Loucy (cell line): ENCODE measurements around the gene CUL1.

Experiments used
- H2AFZ ChIP-seq: fragments of 200-600 bp; sonication (generic); 2 replicates; pipeline ENCODE4 v1.6.0; 2016; ENCODE audit warnings: antibody characterized with exemption, mild to moderate bottlenecking, low read length, moderate library complexity
- H3F3A ChIP-seq: fragments of 200-600 bp; 2 replicates; pipeline ENCODE4 v1.6.0; 2016; ENCODE audit warnings: antibody characterized with exemption, low read depth, mild to moderate bottlenecking
- H3K27me3 ChIP-seq: fragments of 200-600 bp; sonication (generic); 2 replicates; pipeline ENCODE4 v1.6.1; 2014; ENCODE audit warnings: low read length, mild to moderate bottlenecking; ENCODE audit not compliant: insufficient read depth, poor library complexity, severe bottlenecking
- H3K36me3 ChIP-seq: fragments of 200-600 bp; sonication (generic); 2 replicates; pipeline ENCODE4 v1.6.1; 2016; ENCODE audit warnings: low read length; ENCODE audit not compliant: insufficient read depth
- H3K4me1 ChIP-seq: fragments of 200-600 bp; sonication (generic); 2 replicates; pipeline ENCODE4 v1.5.1; 2014; ENCODE audit warnings: low read length, mild to moderate bottlenecking; ENCODE audit not compliant: insufficient read depth, poor library complexity, severe bottlenecking
- H3K4me2 ChIP-seq: fragments of 200-600 bp; sonication (generic); 2 replicates; pipeline ENCODE4 v1.6.0; 2014; ENCODE audit warnings: antibody characterized with exemption, low read length, low read depth, mild to moderate bottlenecking; ENCODE audit not compliant: poor library complexity, severe bottlenecking
- H3K4me3 ChIP-seq: fragments of 200-600 bp; sonication (generic); 2 replicates; pipeline ENCODE4 v1.5.1; 2014; ENCODE audit warnings: low read length, mild to moderate bottlenecking, mixed read lengths; ENCODE audit not compliant: poor library complexity, severe bottlenecking
- H3K79me2 ChIP-seq: fragments of 200-600 bp; sonication (generic); 2 replicates; pipeline ENCODE4 v1.6.1; 2014; ENCODE audit warnings: low read length; ENCODE audit not compliant: insufficient read depth
- H3K9ac ChIP-seq: fragments of 200-600 bp; sonication (generic); 2 replicates; pipeline ENCODE4 v1.6.0; 2014; ENCODE audit warnings: mild to moderate bottlenecking, low read depth, low read length, moderate library complexity; ENCODE audit not compliant: poor library complexity, severe bottlenecking
- H3K9me2 ChIP-seq: fragments of 200-600 bp; sonication (generic); replicated peaks from 2 replicates; pipeline ENCODE4 v1.6.1; 2016; ENCODE audit warnings: low read depth, low read length, mixed read lengths
- H3K9me3 ChIP-seq: fragments of 200-600 bp; sonication (generic); 2 replicates; pipeline ENCODE4 v1.6.1; 2014; ENCODE audit warnings: mild to moderate bottlenecking, antibody characterized with exemption, low read length, low read depth; ENCODE audit not compliant: insufficient read depth
- H4K20me1 ChIP-seq: fragments of 200-600 bp; sonication (generic); 2 replicates; pipeline ENCODE4 v1.6.0; 2014; ENCODE audit warnings: antibody characterized with exemption, low read length, mild to moderate bottlenecking; ENCODE audit not compliant: insufficient read depth, poor library complexity, severe bottlenecking
- EZH2phosphoT487 ChIP-seq: fragments of 200-600 bp; IDR thresholded peaks from 2 replicates; pipeline ENCODE4 v1.6.1; 2018; ENCODE audit warnings: antibody characterized with exemption, mild to moderate bottlenecking, moderate library complexity, borderline replicate concordance
- TF ChIP-seq, protein P1 (sequence below): fragments of 200-600 bp; sonication (generic); conservative IDR thresholded peaks from 2 replicates; pipeline ENCODE4 v1.5.1; 2014; ENCODE audit warnings: mild to moderate bottlenecking, antibody characterized with exemption, low read length

The CUL1 gene

GRCh38 chr7:148674689-148675088 is 24.0 kb upstream of the CUL1 start:
- H3K27me3 ChIP-seq, result no peaks in the 10 kb centered on the region
- no peaks in the 10 kb centered on the region for H3K79me2 ChIP-seq
- H2AFZ ChIP-seq, result no peak overlapping the region
- H3K9me3 ChIP-seq, result no peaks in the 10 kb centered on the region; the same call in 1 of the 2 replicates
- H3K9ac ChIP-seq, result no peak overlapping the region
- H3K36me3 ChIP-seq, result no peaks in the 10 kb centered on the region
- H3K4me3 ChIP-seq, result no peak overlapping the region
- no peaks in the 10 kb centered on the region for H3F3A ChIP-seq
- no peaks in the 10 kb centered on the region for H3K9me2 ChIP-seq
- no peak overlapping the region for H3K4me2 ChIP-seq
- no peaks in the 10 kb centered on the region for H4K20me1 ChIP-seq
- H3K4me1 ChIP-seq, result no peaks in the 10 kb centered on the region
- TF ChIP-seq EZH2phosphoT487, result no peak
- TF ChIP-seq, protein P1, sequence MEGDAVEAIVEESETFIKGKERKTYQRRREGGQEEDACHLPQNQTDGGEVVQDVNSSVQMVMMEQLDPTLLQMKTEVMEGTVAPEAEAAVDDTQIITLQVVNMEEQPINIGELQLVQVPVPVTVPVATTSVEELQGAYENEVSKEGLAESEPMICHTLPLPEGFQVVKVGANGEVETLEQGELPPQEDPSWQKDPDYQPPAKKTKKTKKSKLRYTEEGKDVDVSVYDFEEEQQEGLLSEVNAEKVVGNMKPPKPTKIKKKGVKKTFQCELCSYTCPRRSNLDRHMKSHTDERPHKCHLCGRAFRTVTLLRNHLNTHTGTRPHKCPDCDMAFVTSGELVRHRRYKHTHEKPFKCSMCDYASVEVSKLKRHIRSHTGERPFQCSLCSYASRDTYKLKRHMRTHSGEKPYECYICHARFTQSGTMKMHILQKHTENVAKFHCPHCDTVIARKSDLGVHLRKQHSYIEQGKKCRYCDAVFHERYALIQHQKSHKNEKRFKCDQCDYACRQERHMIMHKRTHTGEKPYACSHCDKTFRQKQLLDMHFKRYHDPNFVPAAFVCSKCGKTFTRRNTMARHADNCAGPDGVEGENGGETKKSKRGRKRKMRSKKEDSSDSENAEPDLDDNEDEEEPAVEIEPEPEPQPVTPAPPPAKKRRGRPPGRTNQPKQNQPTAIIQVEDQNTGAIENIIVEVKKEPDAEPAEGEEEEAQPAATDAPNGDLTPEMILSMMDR, result no peak

- TF ChIP-seq, protein P1, result no peak
- no peak for TF ChIP-seq EZH2phosphoT487
- H3K4me1 ChIP-seq, result no peaks in the 10 kb centered on the region
- H3K4me3 ChIP-seq, result no peak overlapping the region
- H3K9ac ChIP-seq, result no peak overlapping the region
- H3F3A ChIP-seq, result no peaks in the 10 kb centered on the region
- H3K9me3 ChIP-seq, result no peaks in the 10 kb centered on the region; the same call in 1 of the 2 replicates
- no peaks in the 10 kb centered on the region for H3K9me2 ChIP-seq
- H3K4me2 ChIP-seq, result no peak overlapping the region
- H2AFZ ChIP-seq, result no peak overlapping the region
- no peaks in the 10 kb centered on the region for H3K27me3 ChIP-seq
- no peaks in the 10 kb centered on the region for H3K36me3 ChIP-seq
- no peaks in the 10 kb centered on the region for H4K20me1 ChIP-seq
- no peaks in the 10 kb centered on the region for H3K79me2 ChIP-seq
These were observed 22.4 kb upstream of the CUL1 start for GRCh38 chr7:148676291-148676690.

- TF ChIP-seq, protein P1, result no peak
- TF ChIP-seq EZH2phosphoT487, result no peak
- Histone ChIP-seq H3K9me2 (no peaks in the 10 kb centered on the region), H3K9ac (no peak overlapping the region), H3K79me2 (no peaks in the 10 kb centered on the region), H3K36me3 (no peaks in the 10 kb centered on the region), H3K4me3 (no peak overlapping the region), H2AFZ (no peak overlapping the region), H3K4me1 (no peaks in the 10 kb centered on the region), H3F3A (no peaks in the 10 kb centered on the region), H3K9me3 (peaks cover 6% of the 10 kb centered on the region; the same call in 1 of the 2 replicates), H3K27me3 (no peaks in the 10 kb centered on the region), H3K4me2 (no peak overlapping the region), H4K20me1 (no peaks in the 10 kb centered on the region)
These were observed 16.9 kb upstream of the CUL1 start for GRCh38 chr7:148681821-148682220.
